Measurements from ENCODE around the gene REX1BD. TPM values are rescaled to one million over a fixed set of nuclear protein-coding genes. Genes with fewer than 3 reads are reported as not detected.

The REX1BD gene
- total RNA-seq, 1 experiment from 2014 or later = 61.4 TPM

DNA sequence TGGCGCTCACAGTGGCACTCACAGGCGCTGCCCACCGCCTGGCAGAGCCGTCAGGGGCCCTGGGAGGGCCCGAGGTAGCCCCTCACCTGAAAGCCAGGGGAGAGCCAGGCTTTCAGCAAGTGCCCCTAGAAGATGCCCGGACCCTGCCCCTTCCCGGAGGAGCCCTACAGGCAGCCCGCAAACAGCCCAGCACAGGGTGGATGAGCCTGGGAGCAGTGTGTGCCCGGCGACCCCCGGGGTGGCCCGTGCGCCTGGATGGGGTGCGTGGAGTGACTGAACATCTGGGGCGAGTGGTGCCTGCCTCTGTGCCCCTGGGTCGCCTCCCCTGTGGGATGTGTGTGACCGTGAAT, 16.6 kb downstream of the REX1BD start:
- Histone ChIP-seq H3K4me3 (ENCODE audit: low read depth, low read length, poor library complexity, severe bottlenecking) (peak overlapping the region; percentile 87), H3K27me3 (replicated peaks; ENCODE audit: insufficient read depth, low read depth, low read length, poor library complexity) (no peaks in the 10 kb centered on the region), H3K4me1 (ENCODE audit: insufficient read depth, low read length, poor library complexity, severe bottlenecking) (peaks cover 42% of the 10 kb centered on the region), H3K36me3 (ENCODE audit: insufficient read depth, low read length, poor library complexity, severe bottlenecking) (peaks cover 4% of the 10 kb centered on the region), H3K9me3 (ENCODE audit: low read depth, low read length, poor library complexity, severe bottlenecking) (no peaks in the 10 kb centered on the region), H3K27ac (ENCODE audit: low read depth, low read length, poor library complexity, severe bottlenecking) (peak overlapping the region; percentile 89)
- ChIA-PET CTCF (no interaction called here), POLR2A (ENCODE audit: low non-redundant PET) (no interaction called here)
- TF ChIP-seq, protein P1, sequence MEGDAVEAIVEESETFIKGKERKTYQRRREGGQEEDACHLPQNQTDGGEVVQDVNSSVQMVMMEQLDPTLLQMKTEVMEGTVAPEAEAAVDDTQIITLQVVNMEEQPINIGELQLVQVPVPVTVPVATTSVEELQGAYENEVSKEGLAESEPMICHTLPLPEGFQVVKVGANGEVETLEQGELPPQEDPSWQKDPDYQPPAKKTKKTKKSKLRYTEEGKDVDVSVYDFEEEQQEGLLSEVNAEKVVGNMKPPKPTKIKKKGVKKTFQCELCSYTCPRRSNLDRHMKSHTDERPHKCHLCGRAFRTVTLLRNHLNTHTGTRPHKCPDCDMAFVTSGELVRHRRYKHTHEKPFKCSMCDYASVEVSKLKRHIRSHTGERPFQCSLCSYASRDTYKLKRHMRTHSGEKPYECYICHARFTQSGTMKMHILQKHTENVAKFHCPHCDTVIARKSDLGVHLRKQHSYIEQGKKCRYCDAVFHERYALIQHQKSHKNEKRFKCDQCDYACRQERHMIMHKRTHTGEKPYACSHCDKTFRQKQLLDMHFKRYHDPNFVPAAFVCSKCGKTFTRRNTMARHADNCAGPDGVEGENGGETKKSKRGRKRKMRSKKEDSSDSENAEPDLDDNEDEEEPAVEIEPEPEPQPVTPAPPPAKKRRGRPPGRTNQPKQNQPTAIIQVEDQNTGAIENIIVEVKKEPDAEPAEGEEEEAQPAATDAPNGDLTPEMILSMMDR (conservative IDR thresholded peaks at IDR 0.05; ENCODE audit: low read depth, low read length) = no peak
- TF ChIP-seq EZH2 (IDR thresholded peaks at IDR 0.05; ENCODE audit: borderline replicate concordance, low read depth, low read length, poor library complexity, severe bottlenecking) = no peak
- DNase-seq (ENCODE audit: low spot score) = no peak
- intact Hi-C loops (cut with micrococcal nuclease; ENCODE audit: unreplicated experiment) = no loop called here
- BruUV-seq (replicated peaks) = no TSS peak

DNA sequence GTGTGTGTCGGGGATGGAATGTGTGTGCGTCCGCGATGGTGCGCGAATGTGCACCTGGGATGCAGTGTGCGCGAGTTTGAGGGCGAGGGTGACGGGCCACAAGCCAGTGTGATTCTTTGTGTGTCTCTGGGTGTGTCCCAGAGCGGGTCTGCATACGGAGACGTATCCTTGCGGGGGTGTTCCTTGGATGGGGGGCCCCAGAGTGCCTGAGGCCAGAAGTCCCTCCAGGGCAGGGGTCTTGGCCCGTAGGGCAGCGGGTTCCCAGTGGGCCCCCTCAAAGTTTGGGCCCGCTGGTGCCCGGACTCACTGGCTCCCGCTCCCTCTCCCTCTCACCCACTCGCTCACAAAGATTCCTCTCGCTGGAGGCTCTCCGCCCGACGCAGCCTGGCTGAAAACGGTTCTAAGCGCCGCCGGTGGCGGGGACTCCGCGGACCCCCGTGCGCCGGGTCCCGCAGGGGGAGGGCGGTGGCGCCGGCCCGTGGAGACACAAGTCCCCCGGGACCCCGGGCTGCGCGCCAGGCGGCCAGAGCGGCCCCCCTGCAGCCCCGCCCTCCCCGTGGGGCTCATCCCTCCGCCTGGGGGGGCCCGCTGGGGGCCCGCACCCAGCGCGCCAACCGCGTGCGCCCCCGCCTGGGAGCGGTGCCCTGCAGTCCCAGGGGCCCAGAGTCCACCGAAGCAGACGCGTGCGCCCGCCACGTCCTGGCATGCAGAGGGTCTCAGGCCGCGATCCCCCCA, 17.1 kb downstream of the REX1BD start:
- TF ChIP-seq, protein P1 (conservative IDR thresholded peaks at IDR 0.05; ENCODE audit: low read depth, low read length) = peak; percentile 25; the same call in 1 of the 2 replicates
- no peak for TF ChIP-seq EZH2 (IDR thresholded peaks at IDR 0.05; ENCODE audit: borderline replicate concordance, low read depth, low read length, poor library complexity, severe bottlenecking)
- no peak for DNase-seq (ENCODE audit: low spot score)
- ChIA-PET CTCF (no interaction called here), POLR2A (ENCODE audit: low non-redundant PET) (no interaction called here)
- Histone ChIP-seq H3K36me3 (ENCODE audit: insufficient read depth, low read length, poor library complexity, severe bottlenecking) (peaks cover 4% of the 10 kb centered on the region), H3K4me1 (ENCODE audit: insufficient read depth, low read length, poor library complexity, severe bottlenecking) (peaks cover 47% of the 10 kb centered on the region), H3K27me3 (replicated peaks; ENCODE audit: insufficient read depth, low read depth, low read length, poor library complexity) (no peaks in the 10 kb centered on the region), H3K27ac (ENCODE audit: low read depth, low read length, poor library complexity, severe bottlenecking) (peak overlapping the region; percentile 89), H3K9me3 (ENCODE audit: low read depth, low read length, poor library complexity, severe bottlenecking) (no peaks in the 10 kb centered on the region), H3K4me3 (ENCODE audit: low read depth, low read length, poor library complexity, severe bottlenecking) (peak overlapping the region; percentile 87)
- intact Hi-C loops (cut with micrococcal nuclease; ENCODE audit: unreplicated experiment) = no loop called here
- BruUV-seq (replicated peaks) = no TSS peak

DNA sequence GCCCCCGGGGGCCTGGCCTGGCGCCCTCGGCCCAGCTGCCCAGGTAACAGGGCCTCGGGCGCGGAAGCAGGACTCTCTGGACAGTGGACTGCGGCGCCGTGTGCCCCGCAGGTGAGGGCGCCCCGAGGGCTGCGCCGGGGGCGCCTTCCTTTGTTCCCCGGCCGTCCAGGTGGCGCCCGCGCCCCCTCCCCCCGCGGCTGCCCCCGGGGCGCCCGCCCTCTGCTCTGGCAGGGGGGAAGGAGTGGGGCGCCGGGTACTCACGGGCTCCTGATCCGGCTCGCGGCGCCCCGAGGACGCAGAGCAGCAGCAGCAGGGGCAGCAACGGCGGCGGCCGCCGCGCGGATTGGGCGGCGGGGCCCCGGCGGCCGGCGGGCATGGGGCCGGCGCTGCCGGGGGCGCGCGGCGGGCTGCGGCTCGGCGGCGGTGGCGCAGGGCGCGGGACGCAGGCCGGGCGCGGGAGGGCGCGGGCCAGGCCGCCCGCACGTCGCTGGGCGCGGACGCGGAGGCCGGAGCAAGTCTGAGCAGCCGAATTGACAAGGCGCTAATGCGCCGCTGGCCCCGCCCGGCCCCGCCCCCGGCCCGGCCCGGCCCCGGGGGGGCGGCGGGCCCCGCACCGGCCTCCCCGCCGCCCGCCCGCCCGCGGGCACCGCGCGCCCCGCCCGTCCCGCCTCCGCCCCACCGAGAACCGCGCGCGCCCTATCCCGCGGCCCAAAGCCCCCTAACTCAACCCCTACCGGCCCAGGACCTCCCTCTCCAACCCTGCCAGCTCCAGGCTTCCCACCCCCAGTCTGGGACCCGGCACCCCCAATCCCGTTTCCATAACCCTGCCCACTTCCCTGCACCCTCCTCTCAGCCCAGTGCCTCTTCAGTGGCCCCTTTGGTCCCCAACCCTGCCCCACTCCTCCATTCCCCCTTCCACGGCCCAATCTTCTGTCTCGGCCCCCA, 18.0 kb downstream of the REX1BD start, which contains the start of gene CRLF1:
Gene CRLF1, minus strand, starts transcription at position 519 of the 945 bp plus-strand sequence. Its CDS starts 143 bp downstream, at position 376.
- Histone ChIP-seq H3K9me3 (ENCODE audit: low read depth, low read length, poor library complexity, severe bottlenecking) (no peaks in the 10 kb centered on the region), H3K27me3 (replicated peaks; ENCODE audit: insufficient read depth, low read depth, low read length, poor library complexity) (no peaks in the 10 kb centered on the region), H3K4me1 (ENCODE audit: insufficient read depth, low read length, poor library complexity, severe bottlenecking) (peaks cover 55% of the 10 kb centered on the region), H3K27ac (ENCODE audit: low read depth, low read length, poor library complexity, severe bottlenecking) (peak within 1 kb of the TSS; percentile 89), H3K4me3 (ENCODE audit: low read depth, low read length, poor library complexity, severe bottlenecking) (peak within 1 kb of the TSS; percentile 87), H3K36me3 (ENCODE audit: insufficient read depth, low read length, poor library complexity, severe bottlenecking) (peaks cover 4% of the 10 kb centered on the region)
- no TSS peak for BruUV-seq (replicated peaks)
- POLR2A ChIA-PET (ENCODE audit: low non-redundant PET) = no interaction called here
- CTCF ChIA-PET = no interaction called here
- no peak for TF ChIP-seq EZH2 (IDR thresholded peaks at IDR 0.05; ENCODE audit: borderline replicate concordance, low read depth, low read length, poor library complexity, severe bottlenecking)
- TF ChIP-seq, protein P1 (conservative IDR thresholded peaks at IDR 0.05; ENCODE audit: low read depth, low read length) = no peak
- no peak for DNase-seq (ENCODE audit: low spot score)
- intact Hi-C loops (cut with micrococcal nuclease; ENCODE audit: unreplicated experiment) = no loop called here
